HG03196 (cell line): Measurements from ENCODE around the gene ZNF813.
"Not testable (repeated sequence)": the region's sequence is repeated elsewhere in the genome, so short reads cannot be mapped to it uniquely, and the experiment has no call there.

Source experiments
- ATAC-seq: cut with Tn5 transposase; IDR thresholded peaks from one replicate; pipeline ENCODE4 v1.9.1; 2021; ENCODE audit not compliant: unreplicated experiment

ZNF813 gene

GRCh38 chr19:53475470-53475869 is 7.9 kb downstream of the ZNF813 start:
- not testable (repeated sequence) for ATAC-seq

- ATAC-seq, result not testable (repeated sequence)
Observed at GRCh38 chr19:53483751-53484150, 16.2 kb downstream of the ZNF813 start.

GRCh38 chr19:53485046-53486004 is 17.8 kb downstream of the ZNF813 start:
- no peak for ATAC-seq

- no peak for ATAC-seq
Observed at GRCh38 chr19:53492153-53492552, 24.6 kb downstream of the ZNF813 start.

- not testable (repeated sequence) for ATAC-seq
Observed at GRCh38 chr19:53497311-53498023, 29.9 kb downstream of the ZNF813 start.

- not testable (repeated sequence) for ATAC-seq
Observed at GRCh38 chr19:53498024-53498395, 30.5 kb downstream of the ZNF813 start.

GRCh38 chr19:53503151-53503550 is 35.6 kb downstream of the ZNF813 start:
- not testable (repeated sequence) for ATAC-seq

- ATAC-seq, result not testable (repeated sequence)
Observed at GRCh38 chr19:53503671-53504364, 36.3 kb downstream of the ZNF813 start.

- ATAC-seq, result not testable (repeated sequence)
Observed at GRCh38 chr19:53504365-53504703, 36.8 kb downstream of the ZNF813 start.

GRCh38 chr19:53504885-53505284 is 37.4 kb downstream of the ZNF813 start:
- ATAC-seq, result no peak

GRCh38 chr19:53506728-53507127 is 39.2 kb downstream of the ZNF813 start:
- ATAC-seq, result no peak

- ATAC-seq, result no peak
Observed at GRCh38 chr19:53507523-53508442, 40.2 kb downstream of the ZNF813 start.

GRCh38 chr19:53509443-53509842 is 41.9 kb downstream of the ZNF813 start:
- ATAC-seq, result no peak

GRCh38 chr19:53509845-53510244 is 42.3 kb downstream of the ZNF813 start:
- ATAC-seq, result no peak

- ATAC-seq, result no peak
Observed at GRCh38 chr19:53511357-53511756, 43.8 kb downstream of the ZNF813 start.

GRCh38 chr19:53511933-53512374 is 44.4 kb downstream of the ZNF813 start:
- no peak for ATAC-seq

- ATAC-seq, result not testable (repeated sequence)
Observed at GRCh38 chr19:53515047-53515446, 47.5 kb downstream of the ZNF813 start.

GRCh38 chr19:53517114-53517741 is 49.7 kb downstream of the ZNF813 start:
- ATAC-seq, result no peak

GRCh38 chr19:53518121-53518520 is 50.6 kb downstream of the ZNF813 start:
- ATAC-seq, result no peak

- ATAC-seq, result no peak
Observed at GRCh38 chr19:53518716-53519115, 51.2 kb downstream of the ZNF813 start.
